ENCODE results near the gene ZSWIM9.

- TF ChIP-seq CTCF (tag by site-specific recombination; IDR thresholded peaks at IDR 0.05) (no peak), HOXD13 (CRISPR knock-in tag; IDR thresholded peaks at IDR 0.05; ENCODE audit: borderline replicate concordance) (no peak), ZBTB49 (tag by site-specific recombination; IDR thresholded peaks at IDR 0.05; ENCODE audit: low read depth) (no peak)
Measured at GRCh38 chr19:48154003-48154402, 16.5 kb upstream of the ZSWIM9 start.

All from HEK293 (cell line).